Stimulated activated naive CD8-positive, alpha-beta T cell treated with anti-CD3 and anti-CD28 coated beads, Interleukin-15, amount 100 ng/mL, for 72 hours (primary cell): ENCODE measurements around the gene QKI.
"Not testable (repeated sequence)": the region's sequence is repeated elsewhere in the genome, so short reads cannot be mapped to it uniquely, and the experiment has no call there.

ENCODE experiments used
- ATAC-seq: fragments of 150-1000 bp; cut with Tn5 transposase; 2 replicates; pipeline ENCODE4 v1.10.0; 2021; ENCODE audit warnings: mild to moderate bottlenecking, moderate library complexity
- DNase-seq, 2 donors: peaks; one replicate each; pipeline ENCODE4 v3.0.0; 2021 to 2022
- H3K27ac Mint-ChIP-seq, 2 donors: one replicate each; pipeline ENCODE4 v1.8.0; 2022; ENCODE audit warnings: mild to moderate bottlenecking in 2 of 2, mixed read lengths in 2 of 2, moderate library complexity in 2 of 2
- H3K27me3 Mint-ChIP-seq: one replicate; pipeline ENCODE4 v1.8.0; 2022; ENCODE audit warnings: mixed read lengths
- H3K4me1 Mint-ChIP-seq: one replicate; pipeline ENCODE4 v1.8.0; 2022; ENCODE audit warnings: mild to moderate bottlenecking, mixed read lengths
- H3K4me3 Mint-ChIP-seq, 2 donors: one replicate each; pipeline ENCODE4 v1.8.0; 2022; ENCODE audit warnings: mild to moderate bottlenecking in 2 of 2, mixed read lengths in 2 of 2, moderate library complexity in 1 of 2
- H3K9me3 Mint-ChIP-seq, 2 donors: one replicate each; pipeline ENCODE4 v1.8.0; 2022; ENCODE audit warnings: mixed read lengths in 2 of 2

QKI gene

GRCh38 chr6:163416557-163417253 lies 2.2 kb downstream of the QKI start:
- Mint-ChIP-seq H3K9me3 (no peaks in the 10 kb centered on the region), H3K4me3 (peak overlapping the region; percentile 85 to 100), H3K27me3 (no peaks in the 10 kb centered on the region), H3K27ac (peak overlapping the region; percentile 71 to 95), H3K4me1 (peaks cover 50% of the 10 kb centered on the region)
- DNase-seq = no peak
- ATAC-seq = no peak

- H3K4me3 Mint-ChIP-seq = peak overlapping the region; percentile 36 to 100
- no peaks in the 10 kb centered on the region for H3K27me3 Mint-ChIP-seq
- ATAC-seq = no peak
- DNase-seq = no peak
- no peak overlapping the region for H3K27ac Mint-ChIP-seq
- no peaks in the 10 kb centered on the region for H3K9me3 Mint-ChIP-seq
- peaks cover 46% of the 10 kb centered on the region for H3K4me1 Mint-ChIP-seq
Observed at GRCh38 chr6:163417595-163417994, 3.1 kb downstream of the QKI start.

- H3K27ac Mint-ChIP-seq = no peak overlapping the region
- H3K9me3 Mint-ChIP-seq = no peaks in the 10 kb centered on the region
- peaks cover 46% of the 10 kb centered on the region for H3K4me1 Mint-ChIP-seq
- no peaks in the 10 kb centered on the region for H3K27me3 Mint-ChIP-seq
- H3K4me3 Mint-ChIP-seq = peak overlapping the region; percentile 27
- DNase-seq = no peak
- ATAC-seq = no peak
Observed at GRCh38 chr6:163418311-163419029, 4.0 kb downstream of the QKI start.

GRCh38 chr6:163419413-163420288 lies 5.1 kb downstream of the QKI start:
- DNase-seq (no peak), ATAC-seq (no peak)

GRCh38 chr6:163420289-163420614 lies 5.7 kb downstream of the QKI start:
- no peak overlapping the region for H3K27ac Mint-ChIP-seq
- ATAC-seq = no peak
- peaks cover 52% of the 10 kb centered on the region for H3K4me1 Mint-ChIP-seq
- no peaks in the 10 kb centered on the region for H3K9me3 Mint-ChIP-seq
- DNase-seq = no peak
- peak overlapping the region; percentile 41 to 59 for H3K4me3 Mint-ChIP-seq
- H3K27me3 Mint-ChIP-seq = no peaks in the 10 kb centered on the region

More at GRCh38 chr6:163419413-163420288, 5.1 kb downstream of the QKI start:
- H3K4me1 Mint-ChIP-seq = peaks cover 47% of the 10 kb centered on the region
- H3K9me3 Mint-ChIP-seq = no peaks in the 10 kb centered on the region
- H3K27me3 Mint-ChIP-seq = no peaks in the 10 kb centered on the region
- H3K27ac Mint-ChIP-seq = no peak overlapping the region
- peak overlapping the region; percentile 48 to 59 for H3K4me3 Mint-ChIP-seq

- DNase-seq = no peak
- no peaks in the 10 kb centered on the region for H3K27me3 Mint-ChIP-seq
- H3K4me1 Mint-ChIP-seq = peaks cover 44% of the 10 kb centered on the region
- no peak for ATAC-seq
- no peak overlapping the region for H3K4me3 Mint-ChIP-seq
- no peak overlapping the region for H3K27ac Mint-ChIP-seq
- no peaks in the 10 kb centered on the region for H3K9me3 Mint-ChIP-seq
Observed at GRCh38 chr6:163422550-163422949, 8.0 kb downstream of the QKI start.

GRCh38 chr6:163423696-163424095 lies 9.2 kb downstream of the QKI start:
- H3K4me1 Mint-ChIP-seq = peaks cover 35% of the 10 kb centered on the region
- no peak for ATAC-seq
- H3K27ac Mint-ChIP-seq = no peak overlapping the region
- DNase-seq = no peak
- H3K4me3 Mint-ChIP-seq = no peak overlapping the region
- H3K27me3 Mint-ChIP-seq = no peaks in the 10 kb centered on the region
- H3K9me3 Mint-ChIP-seq = no peaks in the 10 kb centered on the region

- no peak overlapping the region for H3K4me3 Mint-ChIP-seq
- no peaks in the 10 kb centered on the region for H3K9me3 Mint-ChIP-seq
- DNase-seq = no peak
Observed at GRCh38 chr6:163427498-163428254, 13.2 kb downstream of the QKI start.

GRCh38 chr6:163428373-163428772 lies 13.9 kb downstream of the QKI start:
- H3K27ac Mint-ChIP-seq = no peak overlapping the region
- no peak for DNase-seq
- no peak overlapping the region for H3K4me3 Mint-ChIP-seq
- no peak for ATAC-seq
- peaks cover 27% of the 10 kb centered on the region for H3K4me1 Mint-ChIP-seq
- H3K27me3 Mint-ChIP-seq = no peaks in the 10 kb centered on the region
- no peaks in the 10 kb centered on the region for H3K9me3 Mint-ChIP-seq

More at GRCh38 chr6:163427498-163428254, 13.2 kb downstream of the QKI start:
- no peak for ATAC-seq
- no peaks in the 10 kb centered on the region for H3K27me3 Mint-ChIP-seq
- H3K4me1 Mint-ChIP-seq = peaks cover 27% of the 10 kb centered on the region
- H3K27ac Mint-ChIP-seq = no peak overlapping the region

- DNase-seq = no peak
- Mint-ChIP-seq H3K9me3 (no peaks in the 10 kb centered on the region), H3K4me1 (peaks cover 22% of the 10 kb centered on the region), H3K27me3 (no peaks in the 10 kb centered on the region), H3K27ac (no peak overlapping the region), H3K4me3 (no peak overlapping the region)
- ATAC-seq = no peak
Observed at GRCh38 chr6:163429858-163430448, 15.4 kb downstream of the QKI start.

- H3K27me3 Mint-ChIP-seq = no peaks in the 10 kb centered on the region
- H3K27ac Mint-ChIP-seq = no peak overlapping the region
- H3K4me1 Mint-ChIP-seq = peaks cover 24% of the 10 kb centered on the region
- ATAC-seq = no peak
- no peaks in the 10 kb centered on the region for H3K9me3 Mint-ChIP-seq
- H3K4me3 Mint-ChIP-seq = no peak overlapping the region
- no peak for DNase-seq
Observed at GRCh38 chr6:163432300-163432699, 17.8 kb downstream of the QKI start.

- H3K4me3 Mint-ChIP-seq, H3K27ac Mint-ChIP-seq, DNase-seq, H3K27me3 Mint-ChIP-seq, ATAC-seq, H3K9me3 Mint-ChIP-seq: not testable (repeated sequence)
- peaks cover 33% of the 10 kb centered on the region for H3K4me1 Mint-ChIP-seq
Observed at GRCh38 chr6:163433486-163433885, 19.0 kb downstream of the QKI start.

GRCh38 chr6:163435023-163435422 lies 20.5 kb downstream of the QKI start:
- H3K4me3 Mint-ChIP-seq = no peak overlapping the region
- no peak overlapping the region for H3K27ac Mint-ChIP-seq
- peaks cover 46% of the 10 kb centered on the region for H3K4me1 Mint-ChIP-seq
- ATAC-seq (no peak), DNase-seq (no peak)
- no peaks in the 10 kb centered on the region for H3K9me3 Mint-ChIP-seq
- H3K27me3 Mint-ChIP-seq = no peaks in the 10 kb centered on the region

- no peaks in the 10 kb centered on the region for H3K9me3 Mint-ChIP-seq
- ATAC-seq (no peak), DNase-seq (no peak)
- no peak overlapping the region for H3K27ac Mint-ChIP-seq
- peaks cover 50% of the 10 kb centered on the region for H3K4me1 Mint-ChIP-seq
- no peak overlapping the region for H3K4me3 Mint-ChIP-seq
- H3K27me3 Mint-ChIP-seq = no peaks in the 10 kb centered on the region
Observed at GRCh38 chr6:163436843-163437242, 22.3 kb downstream of the QKI start.

GRCh38 chr6:163437466-163437865 lies 22.9 kb downstream of the QKI start:
- DNase-seq (no peak), ATAC-seq (no peak)
- H3K4me3 Mint-ChIP-seq = peak overlapping the region in 1 of 2 donors; percentile 17
- H3K9me3 Mint-ChIP-seq = no peaks in the 10 kb centered on the region
- H3K27ac Mint-ChIP-seq = no peak overlapping the region
- peaks cover 49% of the 10 kb centered on the region for H3K4me1 Mint-ChIP-seq
- H3K27me3 Mint-ChIP-seq = no peaks in the 10 kb centered on the region
